Thyroid gland (tissue), 4 donors: Measurements from ENCODE around the gene CMSS1. TPM values are rescaled to one million over a fixed set of nuclear protein-coding genes. Genes with fewer than 3 reads are reported as not detected.

Source experiments
- DNase-seq, 2 donors: peaks; one replicate each; pipeline ENCODE4 v3.0.0-alpha.2; 2019
- H3K27ac ChIP-seq, 3 donors: fragments of 200-600 bp; sonication (generic); 1 replicate in 2 of 3; 2 replicates in 1 of 3; pipeline ENCODE4 v1.5.1; 2016 to 2019; ENCODE audit warnings: mild to moderate bottlenecking in 1 of 3, moderate library complexity in 1 of 3
- H3K27me3 ChIP-seq: fragments of 200-600 bp; sonication (generic); one replicate; pipeline ENCODE4 v1.5.1; 2019
- H3K36me3 ChIP-seq, 2 donors: fragments of 200-600 bp; sonication (generic); one replicate each; pipeline ENCODE4 v1.5.1; 2016 to 2019
- H3K4me1 ChIP-seq, 2 donors: fragments of 200-600 bp; sonication (generic); one replicate each; pipeline ENCODE4 v1.5.1; 2017 to 2019
- H3K4me3 ChIP-seq, 3 donors: fragments of 200-600 bp; sonication (generic); replicated peaks in 1 of 3; 1 replicate in 2 of 3; 2 replicates in 1 of 3; pipeline ENCODE4 v1.5.1; 2016; ENCODE audit warnings: mild to moderate bottlenecking in 1 of 3
- H3K9me3 ChIP-seq: fragments of 200-600 bp; sonication (generic); one replicate; pipeline ENCODE4 v1.5.1; 2017
- CTCF ChIP-seq, 6 experiments: fragments of 200-600 bp in 3 of 6; fragments of 450-650 bp in 3 of 6; sonication (generic) in 3 of 6; IDR thresholded peaks; one replicate each; pipeline ENCODE4 v1.5.1; 2016 to 2019; ENCODE audit warnings: antibody characterized with exemption in 6 of 6, mild to moderate bottlenecking in 2 of 6, inconsistent platforms in 1 of 6, moderate library complexity in 1 of 6
- POLR2A ChIP-seq, 2 donors: fragments of 450-650 bp; IDR thresholded peaks; one replicate each; pipeline ENCODE4 v1.6.1; 2017; ENCODE audit warnings: antibody characterized with exemption in 2 of 2, mild to moderate bottlenecking in 2 of 2, moderate library complexity in 1 of 2
- WGBS, 2 donors: methylation state at CpG; one replicate each; pipeline ENCODE4 v1.1.5; 2017; 5-methylcytosine and 5-hydroxymethylcytosine counted together
- intact Hi-C: fragments of 100-400 bp; cut with DNase I; formaldehyde crosslinking; loops from one replicate; pipeline ENCODE4 v1.15.1; 2023
- total RNA-seq, 4 donors: library from RNA; depleted of rRNA; stranded (reverse); fragments of >200 nt; gene quantifications; one replicate each; pipeline ENCODE4 v1.2.3, GENCODE V29; 2016

CMSS1 gene
- total RNA-seq, 4 donors from 2014 or later = 7.7 to 15.0 (median 12.9) TPM

- no peak for DNase-seq
- TF ChIP-seq CTCF (IDR thresholded peaks at IDR 0.05) (no peak), POLR2A (IDR thresholded peaks at IDR 0.05) (no peak)
- Histone ChIP-seq H3K27ac (no peak overlapping the region), H3K4me3 (no peak overlapping the region), H3K27me3 (no peaks in the 10 kb centered on the region), H3K4me1 (no peaks in the 10 kb centered on the region), H3K9me3 (no peaks in the 10 kb centered on the region), H3K36me3 (no peaks in the 10 kb centered on the region)
- intact Hi-C loops = no loop called here
- 69 to 71% methylated on average over 5 of the region's 5 CpGs for WGBS, 2 donors
Observed at GRCh38 chr3:99960123-99960878, 142.6 kb downstream of the CMSS1 start.

GRCh38 chr3:99960941-99961340 is 143.3 kb downstream of the CMSS1 start:
- Histone ChIP-seq H3K4me3 (no peak overlapping the region), H3K36me3 (no peaks in the 10 kb centered on the region), H3K27ac (no peak overlapping the region), H3K4me1 (no peaks in the 10 kb centered on the region), H3K9me3 (no peaks in the 10 kb centered on the region), H3K27me3 (no peaks in the 10 kb centered on the region)
- intact Hi-C loops = no loop called here
- TF ChIP-seq POLR2A (IDR thresholded peaks at IDR 0.05) (no peak), CTCF (IDR thresholded peaks at IDR 0.05) (no peak)
- no peak for DNase-seq
- 85 to 89% methylated on average over 7 of the region's 7 CpGs for WGBS, 2 donors

GRCh38 chr3:99961756-99962515 is 144.3 kb downstream of the CMSS1 start:
- no peaks in the 10 kb centered on the region for H3K4me1 ChIP-seq
- H3K27me3 ChIP-seq = no peaks in the 10 kb centered on the region
- no peaks in the 10 kb centered on the region for H3K36me3 ChIP-seq
- intact Hi-C loops = no loop called here
- TF ChIP-seq POLR2A (IDR thresholded peaks at IDR 0.05) = no peak
- no peak for TF ChIP-seq CTCF (IDR thresholded peaks at IDR 0.05)
- H3K4me3 ChIP-seq = no peak overlapping the region
- no peak for DNase-seq
- H3K27ac ChIP-seq = no peak overlapping the region
- 92 to 94% methylated on average over 7 of the region's 7 CpGs for WGBS, 2 donors
- H3K9me3 ChIP-seq = no peaks in the 10 kb centered on the region

GRCh38 chr3:99962703-99963102 is 145.0 kb downstream of the CMSS1 start:
- no peaks in the 10 kb centered on the region for H3K27me3 ChIP-seq
- H3K4me1 ChIP-seq = no peaks in the 10 kb centered on the region
- TF ChIP-seq CTCF (IDR thresholded peaks at IDR 0.05) = no peak
- TF ChIP-seq POLR2A (IDR thresholded peaks at IDR 0.05) = no peak
- 88 to 89% methylated on average over 2 of the region's 2 CpGs for WGBS, 2 donors
- H3K9me3 ChIP-seq = no peaks in the 10 kb centered on the region
- H3K4me3 ChIP-seq = no peak overlapping the region
- no peaks in the 10 kb centered on the region for H3K36me3 ChIP-seq
- no peak for DNase-seq
- intact Hi-C loops = no loop called here
- H3K27ac ChIP-seq = no peak overlapping the region

- no peaks in the 10 kb centered on the region for H3K4me1 ChIP-seq
- H3K27me3 ChIP-seq = no peaks in the 10 kb centered on the region
- H3K27ac ChIP-seq = no peak overlapping the region
- no peak overlapping the region for H3K4me3 ChIP-seq
- no peak for DNase-seq
- no peaks in the 10 kb centered on the region for H3K9me3 ChIP-seq
- intact Hi-C loops = no loop called here
- H3K36me3 ChIP-seq = no peaks in the 10 kb centered on the region
- WGBS, 2 donors = 92 to 96% methylated on average over 1 of the region's 1 CpG
- TF ChIP-seq POLR2A (IDR thresholded peaks at IDR 0.05) = no peak
- TF ChIP-seq CTCF (IDR thresholded peaks at IDR 0.05) = no peak
Observed at GRCh38 chr3:99965077-99965476, 147.4 kb downstream of the CMSS1 start.
